DMS153 treated with DMSO at 0.1 percent for 48 hours (cell line): ENCODE results near the gene TMEM45B.
"Not testable (repeated sequence)": the region's sequence is repeated elsewhere in the genome, so short reads cannot be mapped to it uniquely, and the experiment has no call there.

ENCODE experiments used
- DNase-seq: peaks from one replicate; lab custom pipeline; 2025; ENCODE audit not compliant: unreplicated experiment; lab: John Stamatoyannopoulos, UW

TMEM45B gene

GRCh38 chr11:129808241-129808640 is 7.4 kb upstream of the TMEM45B start:
- DNase-seq: not testable (repeated sequence)

GRCh38 chr11:129813231-129813791 is 2.3 kb upstream of the TMEM45B start:
- no peak for DNase-seq

GRCh38 chr11:129814244-129815014 is 1.2 kb upstream of the TMEM45B start:
- no peak for DNase-seq

- DNase-seq: no peak
Measured at GRCh38 chr11:129817534-129818051, 1.9 kb downstream of the TMEM45B start.

- not testable (repeated sequence) for DNase-seq
Measured at GRCh38 chr11:129818236-129818635, 2.6 kb downstream of the TMEM45B start.

GRCh38 chr11:129819237-129819636 is 3.6 kb downstream of the TMEM45B start:
- no peak for DNase-seq

GRCh38 chr11:129820228-129820627 is 4.6 kb downstream of the TMEM45B start:
- DNase-seq: not testable (repeated sequence)

- DNase-seq: not testable (repeated sequence)
Measured at GRCh38 chr11:129823281-129823680, 7.6 kb downstream of the TMEM45B start.

GRCh38 chr11:129823799-129824198 is 8.2 kb downstream of the TMEM45B start:
- DNase-seq: not testable (repeated sequence)

- no peak for DNase-seq
Measured at GRCh38 chr11:129825380-129825779, 9.7 kb downstream of the TMEM45B start.

GRCh38 chr11:129828301-129828836 is 12.7 kb downstream of the TMEM45B start:
- peak; percentile 86 for DNase-seq

- DNase-seq: not testable (repeated sequence)
Measured at GRCh38 chr11:129829497-129829896, 13.8 kb downstream of the TMEM45B start.

GRCh38 chr11:129831227-129831626 is 15.6 kb downstream of the TMEM45B start:
- not testable (repeated sequence) for DNase-seq

GRCh38 chr11:129833260-129833659 is 17.6 kb downstream of the TMEM45B start:
- DNase-seq: not testable (repeated sequence)

- not testable (repeated sequence) for DNase-seq
Measured at GRCh38 chr11:129836423-129836891, 20.8 kb downstream of the TMEM45B start.

GRCh38 chr11:129836979-129837378 is 21.3 kb downstream of the TMEM45B start:
- DNase-seq: no peak

GRCh38 chr11:129840236-129840635 is 24.6 kb downstream of the TMEM45B start:
- no peak for DNase-seq

GRCh38 chr11:129842138-129842537 is 26.5 kb downstream of the TMEM45B start:
- DNase-seq: no peak

- peak; percentile 59 for DNase-seq
Measured at GRCh38 chr11:129846508-129847335, 31.1 kb downstream of the TMEM45B start.

GRCh38 chr11:129847361-129847760 is 31.7 kb downstream of the TMEM45B start:
- not testable (repeated sequence) for DNase-seq
